Activated CD4-positive, alpha-beta memory T cell treated with anti-CD3 and anti-CD28 coated beads for 36 hours (primary cell): ENCODE data around the gene TGFA. TPM values are rescaled to one million over a fixed set of nuclear protein-coding genes. Genes with fewer than 3 reads are reported as not detected.

ENCODE experiments used
- CTCF ChIA-PET: fragments of 350-600 bp; sonication (Branson Sonifier 250); formaldehyde crosslinking; loops from one replicate; lab custom pipeline; 2021; ENCODE audit warnings: antibody characterized with exemption, inconsistent platforms; lab: Charles Lee
- POLR2A ChIA-PET: fragments of 350-600 bp; sonication (Branson Sonifier 250); formaldehyde crosslinking; loops from one replicate; lab custom pipeline; 2021; ENCODE audit warnings: antibody characterized with exemption; lab: Charles Lee
- DNase-seq: peaks from one replicate; pipeline ENCODE4 v3.0.0-alpha.2; 2020
- H3K27ac Mint-ChIP-seq: one replicate; pipeline ENCODE4 v1.8.0; 2021; ENCODE audit warnings: mixed read lengths
- H3K27me3 Mint-ChIP-seq: one replicate; pipeline ENCODE4 v1.8.0; 2021; ENCODE audit warnings: mixed read lengths
- H3K36me3 Mint-ChIP-seq: one replicate; pipeline ENCODE4 v1.8.0; 2021; ENCODE audit warnings: mixed read lengths
- H3K4me1 Mint-ChIP-seq: one replicate; pipeline ENCODE4 v1.8.0; 2021; ENCODE audit warnings: low read depth, mixed read lengths
- H3K4me3 Mint-ChIP-seq: one replicate; pipeline ENCODE4 v1.8.0; 2021; ENCODE audit warnings: mild to moderate bottlenecking, mixed read lengths
- H3K9me3 Mint-ChIP-seq: one replicate; pipeline ENCODE4 v1.8.0; 2021; ENCODE audit warnings: mixed read lengths
- intact Hi-C: fragments of 100-400 bp; cut with micrococcal nuclease; formaldehyde crosslinking; loops from one replicate; pipeline ENCODE4 v1.15.1; 2023
- total RNA-seq, 2 experiments: library from RNA; stranded (reverse); gene quantifications; one replicate each; pipeline ENCODE4 v1.2.3, GENCODE V29; 2021

TGFA gene
- total RNA-seq, 2 experiments from 2014 or later, result 0.50 to 0.58 TPM

GRCh38 chr2:70518557-70518956, 35.1 kb downstream of the TGFA start:
- intact Hi-C loops, result no loop called here
- Mint-ChIP-seq H3K4me1 (peaks cover 15% of the 10 kb centered on the region), H3K27me3 (no peaks in the 10 kb centered on the region), H3K4me3 (no peak overlapping the region), H3K36me3 (no peaks in the 10 kb centered on the region), H3K9me3 (no peaks in the 10 kb centered on the region), H3K27ac (no peak overlapping the region)
- CTCF ChIA-PET, result no interaction called here
- POLR2A ChIA-PET, result no interaction called here
- no peak for DNase-seq

- Mint-ChIP-seq H3K27me3 (no peaks in the 10 kb centered on the region), H3K9me3 (no peaks in the 10 kb centered on the region), H3K36me3 (no peaks in the 10 kb centered on the region), H3K4me1 (peaks cover 11% of the 10 kb centered on the region), H3K27ac (no peak overlapping the region), H3K4me3 (no peak overlapping the region)
- ChIA-PET POLR2A (no interaction called here), CTCF (no interaction called here)
- DNase-seq, result no peak
- intact Hi-C loops, result no loop called here
Measured at GRCh38 chr2:70517804-70518203, 35.8 kb downstream of the TGFA start.

GRCh38 chr2:70516596-70516995, 37.0 kb downstream of the TGFA start:
- peak; percentile 48 for DNase-seq
- H3K4me1 Mint-ChIP-seq, result peaks cover 11% of the 10 kb centered on the region
- H3K4me3 Mint-ChIP-seq, result no peak overlapping the region
- no peak overlapping the region for H3K27ac Mint-ChIP-seq
- CTCF ChIA-PET, result interaction anchor here (0.9 kb wide), 1 partner anchor 1125 kb away, joined by 3 read pairs; no protein-coding TSS in a partner anchor
- no peaks in the 10 kb centered on the region for H3K27me3 Mint-ChIP-seq
- H3K9me3 Mint-ChIP-seq, result no peaks in the 10 kb centered on the region
- intact Hi-C loops, result no loop called here
- POLR2A ChIA-PET, result no interaction called here
- no peaks in the 10 kb centered on the region for H3K36me3 Mint-ChIP-seq

GRCh38 chr2:70515938-70516337, 37.7 kb downstream of the TGFA start:
- Mint-ChIP-seq H3K27ac (no peak overlapping the region), H3K9me3 (no peaks in the 10 kb centered on the region), H3K36me3 (no peaks in the 10 kb centered on the region), H3K27me3 (no peaks in the 10 kb centered on the region), H3K4me1 (peaks cover 11% of the 10 kb centered on the region), H3K4me3 (no peak overlapping the region)
- peak; percentile 37 for DNase-seq
- POLR2A ChIA-PET, result no interaction called here
- intact Hi-C loops, result no loop called here
- CTCF ChIA-PET, result no interaction called here

- DNase-seq, result no peak
- no peaks in the 10 kb centered on the region for H3K27me3 Mint-ChIP-seq
- no peaks in the 10 kb centered on the region for H3K36me3 Mint-ChIP-seq
- H3K4me3 Mint-ChIP-seq, result no peak overlapping the region
- no peak overlapping the region for H3K27ac Mint-ChIP-seq
- peaks cover 11% of the 10 kb centered on the region for H3K4me1 Mint-ChIP-seq
- no peaks in the 10 kb centered on the region for H3K9me3 Mint-ChIP-seq
- POLR2A ChIA-PET, result no interaction called here
- CTCF ChIA-PET, result interaction anchor here (1.0 kb wide), 1 partner anchor 210 kb away, joined by 4 read pairs; no protein-coding TSS in a partner anchor
- intact Hi-C loops, result no loop called here
Measured at GRCh38 chr2:70514612-70515055, 39.0 kb downstream of the TGFA start.

- CTCF ChIA-PET, result no interaction called here
- H3K36me3 Mint-ChIP-seq, result no peaks in the 10 kb centered on the region
- no peaks in the 10 kb centered on the region for H3K9me3 Mint-ChIP-seq
- DNase-seq, result no peak
- H3K27me3 Mint-ChIP-seq, result no peaks in the 10 kb centered on the region
- intact Hi-C loops, result no loop called here
- H3K4me1 Mint-ChIP-seq, result peaks cover 11% of the 10 kb centered on the region
- no peak overlapping the region for H3K27ac Mint-ChIP-seq
- H3K4me3 Mint-ChIP-seq, result no peak overlapping the region
- POLR2A ChIA-PET, result no interaction called here
Measured at GRCh38 chr2:70513738-70514137, 39.9 kb downstream of the TGFA start.

- no peak overlapping the region for H3K4me3 Mint-ChIP-seq
- POLR2A ChIA-PET, result no interaction called here
- no peaks in the 10 kb centered on the region for H3K36me3 Mint-ChIP-seq
- H3K9me3 Mint-ChIP-seq, result no peaks in the 10 kb centered on the region
- CTCF ChIA-PET, result no interaction called here
- H3K4me1 Mint-ChIP-seq, result peaks cover 11% of the 10 kb centered on the region
- intact Hi-C loops, result no loop called here
- H3K27me3 Mint-ChIP-seq, result no peaks in the 10 kb centered on the region
- H3K27ac Mint-ChIP-seq, result no peak overlapping the region
- DNase-seq, result no peak
Measured at GRCh38 chr2:70511971-70512729, 41.5 kb downstream of the TGFA start.

GRCh38 chr2:70510313-70510712, 43.3 kb downstream of the TGFA start:
- intact Hi-C loops, result no loop called here
- DNase-seq, result no peak
- Mint-ChIP-seq H3K9me3 (no peaks in the 10 kb centered on the region), H3K36me3 (no peaks in the 10 kb centered on the region), H3K27ac (no peak overlapping the region), H3K4me3 (no peak overlapping the region), H3K4me1 (no peaks in the 10 kb centered on the region), H3K27me3 (no peaks in the 10 kb centered on the region)
- CTCF ChIA-PET, result no interaction called here
- POLR2A ChIA-PET, result no interaction called here

- intact Hi-C loops, result no loop called here
Measured at GRCh38 chr2:70509565-70509964, 44.1 kb downstream of the TGFA start.

GRCh38 chr2:70508711-70509462, 44.7 kb downstream of the TGFA start:
- no peaks in the 10 kb centered on the region for H3K9me3 Mint-ChIP-seq
- ChIA-PET CTCF (no interaction called here), POLR2A (no interaction called here)

More at GRCh38 chr2:70509565-70509964, 44.1 kb downstream of the TGFA start:
- Mint-ChIP-seq H3K9me3 (no peaks in the 10 kb centered on the region), H3K27me3 (no peaks in the 10 kb centered on the region), H3K4me3 (no peak overlapping the region), H3K36me3 (no peaks in the 10 kb centered on the region), H3K27ac (no peak overlapping the region), H3K4me1 (no peaks in the 10 kb centered on the region)
- ChIA-PET POLR2A (no interaction called here), CTCF (no interaction called here)
- DNase-seq, result no peak

GRCh38 chr2:70505613-70506391, 47.8 kb downstream of the TGFA start:
- no peak overlapping the region for H3K27ac Mint-ChIP-seq
- H3K27me3 Mint-ChIP-seq, result no peaks in the 10 kb centered on the region
- intact Hi-C loops, result no loop called here
- POLR2A ChIA-PET, result no interaction called here
- no peak for DNase-seq
- no peaks in the 10 kb centered on the region for H3K9me3 Mint-ChIP-seq
- no peak overlapping the region for H3K4me3 Mint-ChIP-seq
- no peaks in the 10 kb centered on the region for H3K36me3 Mint-ChIP-seq
- no peaks in the 10 kb centered on the region for H3K4me1 Mint-ChIP-seq
- CTCF ChIA-PET, result interaction anchor here (0.7 kb wide), 1 partner anchor 383 kb away, joined by 3 read pairs; no protein-coding TSS in a partner anchor

More at GRCh38 chr2:70508711-70509462, 44.7 kb downstream of the TGFA start:
- Mint-ChIP-seq H3K36me3 (no peaks in the 10 kb centered on the region), H3K27ac (no peak overlapping the region), H3K27me3 (no peaks in the 10 kb centered on the region), H3K4me3 (no peak overlapping the region), H3K4me1 (no peaks in the 10 kb centered on the region)
- DNase-seq, result no peak
- intact Hi-C loops, result no loop called here

GRCh38 chr2:70504750-70505149, 48.9 kb downstream of the TGFA start:
- H3K27ac Mint-ChIP-seq, result no peak overlapping the region
- no peak overlapping the region for H3K4me3 Mint-ChIP-seq
- no peaks in the 10 kb centered on the region for H3K36me3 Mint-ChIP-seq
- H3K27me3 Mint-ChIP-seq, result no peaks in the 10 kb centered on the region
- H3K4me1 Mint-ChIP-seq, result no peaks in the 10 kb centered on the region
- CTCF ChIA-PET, result interaction anchor here (0.8 kb wide), 1 partner anchor 284 kb away, joined by 3 read pairs; no protein-coding TSS in a partner anchor
- DNase-seq, result no peak
- POLR2A ChIA-PET, result no interaction called here
- intact Hi-C loops, result no loop called here
- H3K9me3 Mint-ChIP-seq, result no peaks in the 10 kb centered on the region
